HG02678 (cell line): Measurements from ENCODE around the gene KAT6B.
"Not testable (repeated sequence)": the region's sequence is repeated elsewhere in the genome, so short reads cannot be mapped to it uniquely, and the experiment has no call there.

Source experiments
- ATAC-seq: cut with Tn5 transposase; IDR thresholded peaks from one replicate; pipeline ENCODE4 v1.9.1; 2021; ENCODE audit warnings: mild to moderate bottlenecking, moderate library complexity; ENCODE audit not compliant: unreplicated experiment

Gene KAT6B

DNA sequence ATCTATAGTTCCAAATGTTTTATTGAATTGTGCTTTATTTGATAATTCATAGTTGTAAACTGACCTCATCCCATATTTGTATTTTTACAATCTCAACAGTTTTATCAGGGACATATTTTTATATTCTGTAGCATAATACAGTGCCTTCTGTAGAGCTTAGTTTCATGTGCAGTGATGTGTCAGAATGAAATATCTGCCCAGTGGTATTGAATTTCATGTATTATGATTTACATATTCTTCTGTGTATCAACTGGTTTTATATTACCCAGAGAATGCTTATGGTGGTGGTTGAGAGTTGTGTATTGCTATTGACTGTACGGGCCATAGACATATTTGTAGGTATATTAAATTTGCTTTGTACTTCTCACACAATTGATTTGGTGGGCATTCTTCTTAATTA, 89.9 kb downstream of the KAT6B start:
- no peak for ATAC-seq

DNA sequence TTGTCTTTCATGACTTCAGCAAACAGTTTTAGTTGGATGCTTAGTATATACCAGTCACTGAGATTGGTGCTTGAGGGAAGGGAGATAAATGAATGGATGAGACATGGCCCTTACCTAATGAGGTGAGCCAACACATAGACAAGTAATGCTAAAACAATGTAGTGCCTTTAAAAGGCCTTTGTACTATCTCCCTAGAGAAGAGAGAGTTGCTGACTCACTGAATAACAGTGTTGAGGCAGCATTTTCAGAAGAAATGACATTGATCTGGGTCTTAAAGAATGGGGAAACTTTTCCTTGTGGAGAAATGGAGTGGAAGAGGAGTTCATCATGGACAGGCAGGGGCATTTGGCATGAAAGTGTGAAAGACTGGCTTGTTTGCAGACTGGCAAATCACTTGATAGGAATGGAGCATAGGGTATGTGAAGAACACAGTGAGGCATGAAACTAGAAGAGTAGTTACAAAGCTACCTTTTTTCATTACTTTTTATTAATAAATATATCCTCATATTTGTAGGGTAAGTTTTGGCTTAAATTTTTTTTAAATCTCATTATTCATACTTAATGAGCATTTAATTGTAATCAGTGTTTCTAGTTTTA, 91.2 kb downstream of the KAT6B start:
- ATAC-seq, result no peak

DNA sequence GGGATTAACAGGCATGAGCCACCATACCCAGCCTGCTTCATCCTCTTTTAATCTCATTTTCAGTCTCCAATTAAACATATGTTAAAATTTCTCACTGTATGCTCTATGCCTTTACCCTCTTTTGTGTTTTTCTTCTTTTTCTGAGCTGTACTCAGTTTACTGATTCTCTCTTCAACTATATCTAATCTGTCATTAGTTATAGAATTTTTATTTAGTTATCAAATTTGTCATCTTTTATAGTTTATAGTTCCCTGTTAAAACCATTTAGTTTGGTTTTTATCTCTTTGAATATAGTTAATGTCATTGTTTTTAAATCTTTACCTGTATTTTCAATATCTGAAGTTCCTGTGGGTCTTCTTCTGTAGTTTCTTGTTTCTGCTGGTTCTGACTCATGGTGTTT, 93.3 kb downstream of the KAT6B start:
- ATAC-seq, result no peak

DNA sequence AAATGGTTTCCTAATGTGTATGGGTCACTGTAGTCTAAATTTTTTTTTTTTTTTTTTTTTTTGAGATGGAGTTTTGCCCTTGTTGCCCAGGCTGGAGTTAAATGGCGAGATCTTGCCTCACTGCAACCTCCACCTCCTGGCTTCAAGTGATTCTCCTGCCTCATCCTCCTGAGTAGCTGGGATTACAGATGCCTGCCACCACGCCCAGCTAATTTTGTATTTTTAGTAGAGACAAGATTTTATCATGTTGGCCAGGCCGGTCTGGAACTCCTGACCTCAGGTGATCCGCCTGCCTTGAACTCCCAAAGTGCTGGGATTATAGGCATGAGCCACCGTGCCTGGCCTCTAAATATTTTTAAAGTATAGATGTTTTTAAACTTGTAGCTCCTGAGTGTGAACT, 94.7 kb downstream of the KAT6B start:
- not testable (repeated sequence) for ATAC-seq

DNA sequence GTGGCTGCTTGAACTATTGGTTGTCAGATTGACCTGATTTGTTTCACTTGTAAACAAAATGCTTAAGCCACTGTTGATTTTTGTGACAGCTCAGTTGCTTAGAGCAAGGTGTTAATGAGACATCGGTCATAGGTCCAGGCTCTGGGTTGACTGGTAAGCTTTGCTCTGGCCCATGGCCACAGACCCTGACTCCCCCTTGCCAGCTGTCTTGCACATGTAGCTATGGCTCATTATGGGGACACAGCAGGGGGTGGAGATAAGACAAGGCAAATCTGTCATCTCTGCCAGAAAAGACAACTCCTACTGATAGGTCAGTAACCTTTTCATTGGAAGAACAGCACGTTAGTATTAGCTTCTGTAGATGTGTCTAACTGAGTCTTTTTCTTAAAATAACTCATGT, 95.3 kb downstream of the KAT6B start:
- no peak for ATAC-seq

DNA sequence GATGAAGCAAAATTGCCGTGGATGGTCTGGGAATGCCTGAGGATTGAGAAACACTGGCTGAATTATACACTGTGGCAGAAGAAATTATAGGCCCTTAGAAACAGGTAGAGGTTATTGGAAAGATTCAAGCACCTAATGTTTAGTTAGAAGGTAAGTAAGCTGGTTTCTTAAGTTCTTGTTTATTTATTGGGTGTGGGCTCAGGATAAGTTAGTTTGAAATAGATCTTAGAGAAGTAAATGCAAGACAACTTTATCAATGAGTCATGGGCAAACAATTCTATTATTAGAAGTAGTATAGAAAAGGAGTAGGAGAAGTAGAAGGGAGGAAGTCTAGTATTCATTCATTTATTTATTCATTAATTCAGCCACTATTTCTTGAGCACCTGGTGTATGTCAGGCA, 96.5 kb downstream of the KAT6B start:
- ATAC-seq, result no peak

DNA sequence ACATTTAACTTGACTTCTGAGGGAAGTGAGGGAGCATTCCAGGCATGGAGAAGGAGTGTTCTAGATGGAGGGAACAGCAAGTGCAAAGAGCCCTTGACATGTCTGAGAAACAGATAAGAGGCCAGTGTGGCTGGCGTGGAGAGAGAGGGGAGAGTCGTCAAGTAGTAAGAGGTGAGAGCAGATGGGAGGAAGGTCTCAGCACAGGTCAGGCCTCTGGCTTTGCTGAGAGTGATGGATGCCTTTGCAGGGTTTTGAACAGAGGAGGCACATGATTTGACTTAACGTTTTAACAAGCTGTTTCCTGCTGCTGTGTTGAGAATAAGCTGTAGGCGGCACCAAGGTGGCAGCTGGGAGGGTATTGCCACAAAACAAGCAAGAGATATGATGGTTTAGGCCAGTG, 97.2 kb downstream of the KAT6B start:
- no peak for ATAC-seq

DNA sequence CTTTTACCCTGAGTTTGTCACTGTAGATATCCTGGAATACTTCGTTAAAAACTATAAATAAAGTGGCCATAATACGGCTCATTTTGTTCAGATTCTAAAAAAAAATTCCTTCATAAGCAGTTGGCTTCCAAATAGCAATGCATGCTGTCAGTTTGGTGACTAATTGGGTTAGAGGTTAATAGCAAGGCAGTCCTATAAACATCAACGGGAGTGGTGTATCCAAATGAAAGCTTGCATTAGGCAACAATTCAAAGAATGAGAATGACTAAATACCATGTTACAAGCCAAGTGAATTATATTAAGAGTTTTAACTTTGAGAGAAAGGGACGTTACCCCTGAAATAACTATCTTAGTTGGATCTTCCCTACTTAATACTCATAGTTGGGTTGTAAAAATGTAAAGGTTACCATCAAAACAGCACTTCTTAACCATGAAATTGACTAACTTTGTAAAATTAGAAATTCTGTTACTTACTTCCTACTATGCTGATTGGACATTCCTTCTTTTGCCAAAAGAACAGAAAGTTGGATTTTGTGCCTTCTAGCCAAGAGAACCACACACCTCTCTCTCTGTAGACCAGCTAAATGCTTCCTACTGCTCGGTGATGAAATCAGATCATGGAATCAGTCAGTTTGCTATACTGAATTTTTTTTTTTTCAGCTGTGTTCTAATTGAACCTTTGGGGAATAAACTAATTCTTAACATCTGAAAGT, 98.0 kb downstream of the KAT6B start:
- ATAC-seq, result no peak

DNA sequence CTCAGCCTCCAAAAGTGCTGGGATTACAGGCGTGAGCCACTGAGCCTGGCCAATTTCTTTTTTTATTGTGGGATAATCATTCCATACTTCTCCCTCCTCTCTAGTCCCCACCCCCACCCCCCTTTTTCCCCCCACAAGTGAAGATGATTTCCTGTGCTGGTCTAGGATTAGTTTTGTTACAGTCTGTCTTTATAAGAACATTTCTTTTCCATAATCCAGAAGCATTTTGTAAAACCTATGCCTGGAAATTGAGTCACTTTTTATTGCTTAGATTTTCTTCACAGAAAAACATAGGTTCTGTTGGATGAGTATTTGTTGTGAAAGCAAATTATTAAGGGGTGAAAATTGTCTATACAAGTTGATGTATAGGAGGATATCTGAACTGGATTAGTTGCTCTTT, 98.9 kb downstream of the KAT6B start:
- ATAC-seq, result no peak

DNA sequence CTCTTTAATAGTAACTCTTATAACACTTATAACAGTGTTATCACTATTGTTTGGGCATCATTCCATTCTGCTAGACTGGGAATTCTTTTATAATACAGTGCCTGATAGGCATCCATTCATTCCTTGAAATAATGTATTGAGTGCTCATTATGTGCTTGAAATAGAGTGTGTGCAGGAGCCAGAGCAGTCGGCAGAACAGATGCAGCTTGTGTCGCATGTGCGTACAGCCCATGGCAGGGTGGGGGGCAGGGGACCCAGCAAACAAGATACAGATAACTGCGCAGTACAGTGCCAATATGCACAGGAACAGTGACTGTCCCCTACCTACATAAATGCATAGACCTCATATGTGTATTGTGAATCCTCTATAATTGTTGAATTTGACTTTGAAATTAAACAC, 99.3 kb downstream of the KAT6B start:
- no peak for ATAC-seq

DNA sequence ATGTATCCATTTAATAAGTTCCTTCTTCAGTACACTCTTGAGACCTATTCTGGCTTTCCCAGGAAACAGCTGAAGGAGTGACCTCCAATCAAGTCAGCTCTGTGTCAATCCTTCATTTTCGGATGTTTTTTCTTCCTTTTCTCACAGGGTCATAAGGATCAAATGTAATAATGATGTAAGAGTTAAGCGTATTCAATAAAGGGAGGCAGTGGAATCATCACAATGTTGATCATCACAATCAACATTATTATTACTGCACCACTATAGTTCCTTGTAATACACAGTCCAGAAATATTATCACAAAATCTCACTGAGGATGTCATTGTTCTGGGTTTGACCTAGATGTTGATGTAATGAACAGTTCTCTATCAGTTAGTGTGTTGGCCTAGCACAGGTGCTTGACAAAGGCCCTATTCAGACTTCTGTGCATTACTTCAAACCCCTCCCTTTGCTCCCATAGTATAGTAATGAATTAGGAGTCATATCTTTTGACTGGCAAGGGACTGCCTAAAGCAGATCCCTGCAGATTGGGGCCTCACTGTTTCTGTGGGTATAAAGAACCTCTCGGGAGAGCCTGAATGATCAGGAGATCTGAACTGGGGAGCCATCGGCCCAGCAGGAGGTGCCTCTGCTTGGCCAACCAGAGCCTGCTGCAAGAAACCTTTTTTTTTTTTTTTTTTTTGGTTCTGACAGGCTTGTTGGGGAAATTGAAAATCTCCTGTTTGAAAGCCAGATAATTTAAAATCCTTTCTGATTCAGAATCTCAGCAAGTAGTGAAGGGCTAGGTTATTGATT, 100.6 kb downstream of the KAT6B start:
- ATAC-seq, result no peak

DNA sequence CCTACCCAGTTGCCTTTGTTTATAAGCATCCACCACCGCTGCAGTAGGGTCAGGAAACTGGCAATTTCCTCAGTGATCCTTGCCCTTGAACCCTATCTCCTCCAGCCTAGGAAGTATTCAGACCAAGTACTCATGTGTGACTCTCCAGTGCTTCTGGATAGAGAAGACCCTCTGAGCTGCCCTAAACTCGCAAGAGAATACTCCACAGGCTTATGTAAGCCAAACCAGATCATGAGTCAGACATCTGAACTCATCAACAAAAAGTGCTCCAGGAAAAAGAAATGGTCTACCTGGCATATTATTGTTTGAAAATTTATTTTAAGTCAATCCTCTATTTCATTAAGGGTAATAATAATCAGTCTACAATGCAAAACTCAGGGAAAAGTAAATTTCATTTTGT, 101.3 kb downstream of the KAT6B start:
- ATAC-seq, result no peak

DNA sequence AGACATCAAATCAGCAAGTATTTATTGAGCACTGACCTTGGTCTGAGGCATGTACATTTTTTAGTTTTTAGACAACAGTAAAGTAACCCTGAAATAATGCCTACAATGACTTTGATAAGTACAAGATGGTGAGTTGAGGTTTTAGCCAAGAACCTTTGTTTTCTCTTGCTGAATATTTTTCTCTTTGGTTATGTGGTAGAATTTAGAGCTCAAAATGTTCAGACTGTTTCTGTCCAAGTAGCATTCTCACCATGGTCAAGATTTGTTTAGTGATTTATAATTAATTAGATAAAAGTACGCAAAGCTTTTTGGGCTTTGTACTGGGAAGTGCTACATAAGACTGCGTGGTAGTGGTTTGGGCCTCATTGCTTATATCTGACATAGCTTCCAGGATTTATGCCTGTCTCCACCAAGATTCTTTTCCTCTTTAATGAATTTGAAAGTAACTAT, 102.4 kb downstream of the KAT6B start:
- ATAC-seq, result no peak

DNA sequence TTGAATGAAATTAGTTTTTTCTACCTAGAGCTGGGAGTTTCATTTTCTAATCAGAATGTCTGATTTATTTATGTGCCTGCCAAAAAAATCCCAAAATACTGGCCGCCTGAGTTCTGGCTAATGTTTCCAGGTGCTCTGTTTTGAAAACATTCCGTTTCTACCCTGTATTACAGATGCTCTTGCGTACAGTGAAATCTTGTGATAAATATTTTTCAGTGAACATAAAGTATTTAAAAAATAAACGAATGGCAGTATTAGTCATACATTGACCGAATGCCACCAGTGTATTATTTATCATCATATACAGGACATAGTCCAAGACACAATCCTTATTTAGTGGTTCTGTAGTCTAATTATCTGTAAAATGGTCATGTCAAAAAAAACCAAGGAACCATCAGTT, 102.8 kb downstream of the KAT6B start:
- no peak for ATAC-seq

DNA sequence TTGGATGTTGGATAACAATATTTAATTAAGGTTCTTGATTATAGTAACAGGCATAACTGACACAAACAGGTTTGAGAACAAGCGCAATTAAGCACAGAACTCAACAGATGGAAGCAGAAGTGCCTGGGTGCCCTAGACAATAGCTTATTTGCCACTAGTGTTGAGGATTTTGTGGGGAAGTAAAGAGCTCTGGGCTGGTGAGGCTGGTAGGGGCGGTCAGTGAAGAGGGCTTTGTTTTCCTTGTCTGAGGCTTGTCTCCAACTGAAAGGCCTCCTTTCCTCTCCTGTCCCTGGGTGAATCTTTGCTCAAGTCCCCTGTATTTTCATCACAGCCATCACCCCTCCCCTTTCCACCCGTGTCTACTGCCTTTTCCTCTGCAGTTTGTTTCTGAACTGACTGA, 104.6 kb downstream of the KAT6B start:
- no peak for ATAC-seq

DNA sequence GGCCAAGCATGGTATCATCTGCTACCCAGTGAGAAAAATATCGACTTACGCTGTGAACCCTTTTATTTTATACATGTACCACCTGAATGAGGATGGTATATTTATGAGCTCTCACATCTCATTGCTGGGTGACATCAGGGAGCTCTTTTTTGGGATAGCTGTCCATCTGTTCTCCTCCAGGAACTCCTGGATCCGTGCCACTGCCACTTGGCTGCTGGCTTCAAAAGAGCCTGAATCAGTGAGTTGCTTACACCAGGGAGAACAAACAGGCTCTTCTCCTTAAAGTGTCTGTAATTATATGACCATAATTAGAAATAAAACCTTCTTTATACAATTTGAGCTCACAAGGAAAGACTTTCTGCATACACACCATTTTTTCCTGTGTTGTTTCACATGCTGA, 106.2 kb downstream of the KAT6B start:
- ATAC-seq, result no peak

DNA sequence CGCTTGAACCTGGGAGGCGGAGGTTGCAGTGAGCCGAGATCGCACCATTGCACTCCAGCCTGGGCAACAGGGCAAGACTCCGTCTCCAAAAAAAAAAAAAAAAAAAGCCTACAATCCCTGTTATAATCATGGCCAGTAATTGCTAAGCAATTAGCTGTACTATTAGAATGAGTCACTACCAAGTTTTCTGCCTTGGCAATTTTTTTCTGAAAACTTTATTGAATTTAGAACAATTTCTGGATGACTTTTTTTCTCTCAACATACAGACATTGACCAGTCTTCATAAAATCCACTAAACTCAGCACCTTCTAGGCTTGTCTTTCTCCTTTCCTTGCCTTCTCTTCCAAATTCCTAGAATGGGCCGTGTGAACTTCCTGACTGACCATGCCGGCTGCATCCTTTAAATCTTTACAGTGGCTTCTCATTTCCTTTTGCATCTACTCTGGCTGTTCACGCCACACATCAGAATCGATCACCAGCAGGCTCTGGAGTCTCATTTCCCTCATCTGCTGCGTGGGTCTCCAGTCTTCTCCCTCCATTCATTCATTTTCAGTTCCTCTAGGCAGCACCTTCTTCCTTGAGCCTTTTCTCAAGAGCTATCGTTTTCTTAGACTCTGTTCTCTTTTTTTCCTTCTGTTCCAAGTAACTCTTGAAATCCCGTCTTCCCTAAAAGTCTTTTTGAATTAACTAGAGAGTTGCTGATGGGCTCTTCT, 107.9 kb downstream of the KAT6B start:
- ATAC-seq, result no peak

DNA sequence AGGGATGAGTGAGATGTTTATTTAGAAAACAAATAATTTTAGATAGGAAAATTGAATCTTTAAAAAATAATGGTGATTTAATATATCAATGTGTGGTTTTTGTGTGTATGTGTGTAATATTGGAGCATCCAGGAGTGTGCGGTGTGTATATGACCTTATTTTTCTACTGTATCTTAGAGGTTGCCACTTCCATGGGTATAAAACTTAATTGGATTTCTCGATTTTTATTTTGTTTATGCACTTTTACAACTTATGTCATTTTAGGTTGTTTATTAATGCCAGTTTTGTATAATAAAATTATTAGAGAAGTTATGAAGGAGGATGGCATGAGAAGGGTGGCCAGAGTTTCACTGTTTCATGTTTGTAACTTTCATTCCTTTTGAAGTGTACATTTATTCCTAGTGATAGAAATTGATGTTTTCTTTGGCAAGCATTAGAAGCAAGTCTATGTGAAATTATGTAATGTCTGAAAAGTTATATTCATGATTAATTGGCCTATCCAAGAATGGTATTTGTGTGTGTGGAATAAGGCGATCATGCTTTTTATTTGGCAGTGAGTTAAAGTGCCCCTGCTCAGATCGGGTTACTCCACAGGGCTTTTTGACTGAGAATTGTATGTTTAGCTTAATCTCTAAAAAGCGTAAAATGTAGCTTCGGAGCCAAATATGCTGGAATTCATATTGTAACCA, 110.3 kb downstream of the KAT6B start:
- ATAC-seq, result no peak

DNA sequence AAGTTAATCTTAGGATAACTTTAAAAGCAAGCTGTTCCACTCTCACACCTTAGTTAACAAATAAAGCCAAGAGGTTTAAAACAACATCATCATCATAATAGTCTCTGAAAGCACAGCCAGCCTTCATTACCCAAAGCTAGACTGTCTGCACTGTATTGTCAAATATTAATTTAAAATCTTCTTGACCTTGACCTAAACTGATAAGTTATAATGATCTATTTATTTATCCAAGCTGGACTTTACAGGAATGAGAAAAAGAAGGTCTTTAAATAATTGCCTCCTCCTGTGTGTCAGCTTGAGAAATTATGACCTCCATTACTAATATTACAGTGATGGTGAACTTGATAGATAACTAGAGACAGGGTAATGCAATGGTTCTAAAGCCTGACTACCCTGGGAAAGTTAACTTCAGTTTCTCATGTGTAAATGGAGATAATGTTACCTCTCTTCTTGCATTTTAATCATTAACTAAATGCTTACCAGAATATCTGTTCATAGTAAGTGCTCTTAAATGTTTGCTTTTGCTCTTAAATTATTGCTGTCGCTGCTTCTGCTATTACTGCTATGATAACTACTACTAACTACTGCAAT, 111.0 kb downstream of the KAT6B start:
- ATAC-seq, result no peak

DNA sequence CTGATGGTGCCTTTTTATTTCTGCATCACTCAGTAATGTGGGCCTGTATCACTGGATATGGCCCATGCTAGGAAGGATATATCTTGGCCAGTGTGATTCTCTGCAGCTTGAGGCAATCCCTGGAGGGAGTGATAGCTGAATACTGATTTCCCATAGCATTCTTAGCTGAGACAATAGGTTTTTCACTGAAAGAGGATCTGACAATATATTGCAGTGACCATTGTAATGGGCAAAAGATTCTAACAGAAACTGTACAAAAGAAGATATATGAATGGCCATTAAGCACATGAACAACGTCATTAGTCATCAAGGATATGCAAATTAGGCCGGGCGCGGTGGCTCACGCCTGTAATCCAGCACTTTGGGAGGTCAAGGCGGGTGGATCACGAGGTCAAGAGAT, 117.8 kb downstream of the KAT6B start:
- no peak for ATAC-seq
